Testis (tissue), 3 donors: ENCODE results near the gene PTAFR. TPM values are rescaled to one million over a fixed set of nuclear protein-coding genes. Genes with fewer than 3 reads are reported as not detected.
"Not testable (repeated sequence)": the region's sequence is repeated elsewhere in the genome, so short reads cannot be mapped to it uniquely, and the experiment has no call there.

Experiments
- DNase-seq: peaks from one replicate; pipeline ENCODE4 v3.0.0-alpha.2; 2019
- H3K27ac ChIP-seq, 2 donors: fragments of 200-600 bp; sonication (generic); one replicate each; pipeline ENCODE4 v1.5.1; 2019
- H3K27me3 ChIP-seq: fragments of 200-600 bp; sonication (generic); one replicate; pipeline ENCODE4 v1.5.1; 2019
- H3K36me3 ChIP-seq: fragments of 200-600 bp; sonication (generic); one replicate; pipeline ENCODE4 v1.5.1; 2017; ENCODE audit warnings: low read depth; ENCODE audit errors: missing control alignments
- H3K4me1 ChIP-seq: fragments of 200-600 bp; sonication (generic); one replicate; pipeline ENCODE4 v1.5.1; 2019
- H3K4me3 ChIP-seq, 2 donors: fragments of 200-600 bp; sonication (generic); one replicate each; pipeline ENCODE4 v1.5.1; 2017 to 2019
- H3K9me3 ChIP-seq: fragments of 200-600 bp; sonication (generic); one replicate; pipeline ENCODE4 v1.5.1; 2017
- CTCF ChIP-seq, 3 experiments: fragments of 450-650 bp in 2 of 3; fragments of 200-600 bp in 1 of 3; sonication (generic) in 1 of 3; IDR thresholded peaks; one replicate each; pipeline ENCODE4 v1.5.1; 2016 to 2019; ENCODE audit warnings: antibody characterized with exemption in 3 of 3, mild to moderate bottlenecking in 2 of 3, moderate library complexity in 1 of 3
- POLR2A ChIP-seq: fragments of 450-650 bp; IDR thresholded peaks from one replicate; pipeline ENCODE4 v1.6.1; 2017; ENCODE audit warnings: antibody characterized with exemption, mild to moderate bottlenecking, moderate library complexity
- WGBS, 2 donors: methylation state at CpG; one replicate each; pipeline ENCODE4 v1.1.5; 2018; 5-methylcytosine and 5-hydroxymethylcytosine counted together
- intact Hi-C: fragments of 100-400 bp; cut with DNase I; formaldehyde crosslinking; loops from one replicate; pipeline ENCODE4 v1.15.1; 2023; ENCODE audit warnings: low total_unique reads
- polyA plus RNA-seq: library from polyadenylated mRNA; stranded (reverse); fragments of 350-450 nt; fragmentation: Illumina TruSeq; extraction: RNeasy Lipid Tissue Mini Kit (QIAGEN cat#74804); gene quantifications from one replicate; pipeline ENCODE4 v1.2.3, GENCODE V29; 2014; ENCODE audit warnings: low read depth, low replicate concordance; ENCODE audit not compliant: insufficient read depth
- total RNA-seq, 2 donors: library from RNA; depleted of rRNA; stranded (reverse); fragments of >200 nt; gene quantifications; one replicate each; pipeline ENCODE4 v1.2.3, GENCODE V29; 2016

Gene PTAFR
- total and polyA plus RNA-seq, 3 donors from 2014 or later: 0.94 to 4.9 (median 1.7) TPM

GRCh38 chr1:28141685-28142084 lies 34.8 kb downstream of the PTAFR start:
- no peak for TF ChIP-seq CTCF (IDR thresholded peaks at IDR 0.05)
- TF ChIP-seq POLR2A: no peak
- Histone ChIP-seq H3K36me3 (no peaks in the 10 kb centered on the region), H3K27ac (no peak overlapping the region), H3K4me3 (no peak overlapping the region), H3K27me3 (no peaks in the 10 kb centered on the region), H3K9me3 (no peaks in the 10 kb centered on the region), H3K4me1 (peaks cover 6% of the 10 kb centered on the region)
- DNase-seq: no peak
- 71 to 95% methylated on average over 2 of the region's 2 CpGs for WGBS, 2 donors
- intact Hi-C loops: no loop called here

GRCh38 chr1:28139866-28140265 lies 36.6 kb downstream of the PTAFR start:
- H3K9me3 ChIP-seq, DNase-seq, H3K36me3 ChIP-seq, H3K27ac ChIP-seq, H3K4me3 ChIP-seq, H3K27me3 ChIP-seq, H3K4me1 ChIP-seq, intact Hi-C loops: not testable (repeated sequence)
- 79 to 84% methylated on average over 8 of the region's 8 CpGs for WGBS, 2 donors

GRCh38 chr1:28139025-28139712 lies 37.3 kb downstream of the PTAFR start:
- no peak overlapping the region for H3K27ac ChIP-seq
- no peaks in the 10 kb centered on the region for H3K9me3 ChIP-seq
- DNase-seq: no peak
- intact Hi-C loops: no loop called here
- WGBS, 2 donors: 82 to 90% methylated on average over 7 of the region's 7 CpGs
- peaks cover 6% of the 10 kb centered on the region for H3K4me1 ChIP-seq
- no peaks in the 10 kb centered on the region for H3K36me3 ChIP-seq
- TF ChIP-seq POLR2A (no peak), CTCF (IDR thresholded peaks at IDR 0.05) (no peak)
- no peak overlapping the region for H3K4me3 ChIP-seq
- H3K27me3 ChIP-seq: no peaks in the 10 kb centered on the region

GRCh38 chr1:28136922-28137613 lies 39.4 kb downstream of the PTAFR start:
- peaks cover 6% of the 10 kb centered on the region for H3K4me1 ChIP-seq
- intact Hi-C loops: no loop called here
- 52 to 53% methylated on average over 4 of the region's 4 CpGs for WGBS, 2 donors
- no peaks in the 10 kb centered on the region for H3K27me3 ChIP-seq
- TF ChIP-seq CTCF (IDR thresholded peaks at IDR 0.05) (no peak), POLR2A (no peak)
- H3K27ac ChIP-seq: no peak overlapping the region
- H3K4me3 ChIP-seq: no peak overlapping the region
- H3K9me3 ChIP-seq: no peaks in the 10 kb centered on the region
- no peak for DNase-seq
- no peaks in the 10 kb centered on the region for H3K36me3 ChIP-seq

- no peak for DNase-seq
- Histone ChIP-seq H3K4me3 (no peak overlapping the region), H3K9me3 (no peaks in the 10 kb centered on the region), H3K27ac (no peak overlapping the region), H3K36me3 (no peaks in the 10 kb centered on the region), H3K4me1 (peaks cover 6% of the 10 kb centered on the region), H3K27me3 (no peaks in the 10 kb centered on the region)
- TF ChIP-seq CTCF (IDR thresholded peaks at IDR 0.05): no peak
- TF ChIP-seq POLR2A: no peak
- intact Hi-C loops: no loop called here
- 81 to 83% methylated on average over 8 of the region's 8 CpGs for WGBS, 2 donors
Observed at GRCh38 chr1:28136169-28136921, 40.1 kb downstream of the PTAFR start.
